Activated CD8-positive, alpha-beta T cell treated with anti-CD3 and anti-CD28 coated beads, Interleukin-2, amount 10 ng/mL, durations not matched to agents 7 days and 5 days (primary cell): ENCODE measurements around the gene HIF1AN. TPM values are rescaled to one million over a fixed set of nuclear protein-coding genes. Genes with fewer than 3 reads are reported as not detected.
A peak's percentile ranks its signal among the peaks of the same experiment; 100 is the strongest.
"Not testable (repeated sequence)": the region's sequence is repeated elsewhere in the genome, so short reads cannot be mapped to it uniquely, and the experiment has no call there.

Experiments used
- ATAC-seq: fragments of 150-1000 bp; cut with Tn5 transposase; one replicate; pipeline ENCODE4 v1.10.0; 2021; ENCODE audit warnings: moderate library complexity
- CTCF ChIA-PET: fragments of 350-600 bp; sonication (Branson Sonifier 250); formaldehyde crosslinking; loops from one replicate; lab custom pipeline; 2021; ENCODE audit warnings: antibody characterized with exemption; lab: Charles Lee
- POLR2A ChIA-PET: fragments of 350-600 bp; sonication (Branson Sonifier 250); formaldehyde crosslinking; loops from one replicate; lab custom pipeline; 2021; ENCODE audit warnings: antibody characterized with exemption; lab: Charles Lee
- DNase-seq: peaks from one replicate; pipeline ENCODE4 v3.0.0-alpha.2; 2020
- H3K27ac Mint-ChIP-seq: one replicate; pipeline ENCODE4 v1.8.0; 2021; ENCODE audit warnings: mild to moderate bottlenecking, mixed read lengths
- H3K27me3 Mint-ChIP-seq: one replicate; pipeline ENCODE4 v1.8.0; 2021; ENCODE audit warnings: low read depth, mixed read lengths
- H3K36me3 Mint-ChIP-seq: one replicate; pipeline ENCODE4 v1.8.0; 2021; ENCODE audit warnings: low read depth, mixed read lengths
- H3K4me1 Mint-ChIP-seq: one replicate; pipeline ENCODE4 v1.8.0; 2021; ENCODE audit warnings: low read depth, mixed read lengths
- H3K4me3 Mint-ChIP-seq: one replicate; pipeline ENCODE4 v1.8.0; 2021; ENCODE audit warnings: mild to moderate bottlenecking, mixed read lengths
- H3K9me3 Mint-ChIP-seq: one replicate; pipeline ENCODE4 v1.8.0; 2022; ENCODE audit warnings: mixed read lengths; ENCODE audit not compliant: insufficient read depth
- total RNA-seq, 2 experiments: library from RNA; stranded (reverse); gene quantifications; one replicate each; pipeline ENCODE4 v1.2.3, GENCODE V29; 2021

HIF1AN gene
- total RNA-seq, 2 experiments from 2014 or later = 46.5 to 48.1 TPM

DNA sequence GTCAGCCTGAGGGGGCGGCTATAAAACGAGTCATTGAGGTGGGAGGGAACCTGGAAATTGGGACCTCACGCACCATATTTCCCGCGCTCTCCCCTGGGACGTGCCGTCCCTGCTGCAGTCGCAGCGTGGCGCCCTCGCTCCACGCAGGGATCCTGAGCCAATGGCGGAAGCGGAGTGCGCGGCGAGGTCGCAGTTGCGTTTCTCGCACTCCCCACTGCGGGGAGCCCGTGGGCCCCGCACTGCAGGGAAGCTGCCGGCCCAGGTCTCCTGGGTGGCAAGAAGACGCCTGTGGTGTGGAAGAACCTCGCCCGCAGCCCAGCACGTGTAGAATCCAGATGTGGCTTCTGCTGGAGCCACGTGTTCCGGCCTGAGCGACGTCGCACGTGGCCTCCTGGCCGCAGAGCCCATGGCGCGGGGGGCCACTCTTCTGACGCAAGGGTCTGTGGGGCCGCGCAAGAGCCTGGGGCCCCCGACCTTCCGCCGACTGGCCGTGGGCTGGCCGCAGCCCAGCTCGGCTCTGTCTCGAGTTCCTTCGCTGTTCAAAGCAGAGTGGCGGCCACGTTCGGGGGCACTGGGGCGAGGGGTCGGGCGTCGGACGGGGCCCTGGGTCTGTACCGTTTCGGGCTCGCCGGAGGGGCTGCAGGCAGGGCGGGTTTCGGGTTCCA is 26.4 kb downstream of the HIF1AN start:
- ChIA-PET CTCF (interaction anchor here (0.6 to 4.5 kb wide), 16 partner anchors 11 to 326 kb away, joined by 3 to 38 read pairs (median 3); no protein-coding TSS in a partner anchor), POLR2A (interaction anchor here (0.5 to 1.4 kb wide), 2 partner anchors 181 to 970 kb away, joined by 3 to 5 read pairs; no protein-coding TSS in a partner anchor)
- peaks cover 9% of the 10 kb centered on the region for H3K36me3 Mint-ChIP-seq
- H3K4me3 Mint-ChIP-seq = no peak overlapping the region
- DNase-seq (peak; percentile 83), ATAC-seq (peak; percentile 95)
- no peak overlapping the region for H3K27ac Mint-ChIP-seq
- H3K4me1 Mint-ChIP-seq = peaks cover 23% of the 10 kb centered on the region
- no peaks in the 10 kb centered on the region for H3K9me3 Mint-ChIP-seq
- H3K27me3 Mint-ChIP-seq = peaks cover 27% of the 10 kb centered on the region

DNA sequence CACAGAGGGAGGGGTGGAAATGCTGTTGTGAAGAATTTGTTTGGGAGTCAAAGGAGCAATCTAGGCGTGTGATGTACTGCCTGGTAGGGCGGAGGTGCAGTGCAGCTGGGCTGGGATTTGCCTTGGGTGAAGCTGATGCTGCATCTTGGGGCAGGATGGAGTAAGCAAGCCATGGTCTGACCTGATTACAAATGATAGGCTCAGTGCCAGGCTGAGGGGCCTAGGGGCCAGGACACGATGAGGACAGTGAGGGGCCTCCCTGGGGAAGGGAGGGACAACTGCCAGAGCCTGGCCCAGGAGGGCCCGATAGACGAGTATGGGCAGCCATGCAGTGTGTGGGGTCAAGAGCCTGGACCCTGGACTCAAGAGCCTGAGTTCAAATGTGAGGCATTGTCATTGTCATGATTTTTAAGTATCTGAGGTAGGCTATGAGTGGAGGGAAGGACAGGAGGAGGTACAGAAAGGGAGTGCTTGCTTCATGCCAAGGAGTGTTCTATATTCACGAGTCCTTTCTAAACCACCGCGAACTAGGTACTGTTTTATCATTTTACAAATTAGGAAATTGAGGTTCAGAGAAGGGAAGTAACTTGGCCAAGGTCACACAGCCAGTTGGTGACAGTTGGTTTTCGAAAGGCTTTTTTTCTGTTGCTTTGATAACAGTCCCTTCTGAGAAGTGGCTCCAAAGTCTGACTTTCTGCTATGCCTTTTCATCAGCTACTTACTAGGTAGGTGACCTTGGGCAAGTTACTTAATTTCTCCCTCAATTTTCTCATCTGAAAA is 29.7 kb downstream of the HIF1AN start:
- no peak overlapping the region for H3K27ac Mint-ChIP-seq
- no peak overlapping the region for H3K4me3 Mint-ChIP-seq
- no peaks in the 10 kb centered on the region for H3K9me3 Mint-ChIP-seq
- CTCF ChIA-PET = no interaction called here
- peaks cover 9% of the 10 kb centered on the region for H3K36me3 Mint-ChIP-seq
- peaks cover 22% of the 10 kb centered on the region for H3K4me1 Mint-ChIP-seq
- POLR2A ChIA-PET = no interaction called here
- ATAC-seq (no peak), DNase-seq (no peak)
- H3K27me3 Mint-ChIP-seq = peaks cover 27% of the 10 kb centered on the region

DNA sequence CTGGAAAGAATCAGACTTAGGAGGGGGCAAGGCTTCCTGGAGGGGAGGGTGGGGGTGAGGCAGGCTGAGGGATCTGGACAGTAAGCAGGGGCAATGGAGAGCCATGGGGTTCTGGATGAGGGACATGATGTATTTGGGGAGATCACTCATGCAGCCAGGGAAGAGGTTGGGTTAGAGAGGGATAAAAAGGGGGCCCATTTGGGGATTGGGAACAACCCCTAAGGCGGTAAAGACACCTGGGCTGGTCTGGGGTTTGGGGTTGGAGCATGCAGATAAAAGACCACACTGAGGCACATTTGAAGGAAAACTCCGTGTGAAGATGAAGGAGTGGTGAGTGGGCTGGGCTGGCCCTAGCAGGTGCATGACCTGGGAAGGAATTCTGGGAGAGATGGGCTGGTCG is 30.8 kb downstream of the HIF1AN start:
- peaks cover 16% of the 10 kb centered on the region for H3K4me1 Mint-ChIP-seq
- no peak for DNase-seq
- no peak for ATAC-seq
- no peaks in the 10 kb centered on the region for H3K9me3 Mint-ChIP-seq
- no peak overlapping the region for H3K4me3 Mint-ChIP-seq
- peaks cover 27% of the 10 kb centered on the region for H3K27me3 Mint-ChIP-seq
- CTCF ChIA-PET = no interaction called here
- no peak overlapping the region for H3K27ac Mint-ChIP-seq
- POLR2A ChIA-PET = no interaction called here
- H3K36me3 Mint-ChIP-seq = peaks cover 3% of the 10 kb centered on the region

DNA sequence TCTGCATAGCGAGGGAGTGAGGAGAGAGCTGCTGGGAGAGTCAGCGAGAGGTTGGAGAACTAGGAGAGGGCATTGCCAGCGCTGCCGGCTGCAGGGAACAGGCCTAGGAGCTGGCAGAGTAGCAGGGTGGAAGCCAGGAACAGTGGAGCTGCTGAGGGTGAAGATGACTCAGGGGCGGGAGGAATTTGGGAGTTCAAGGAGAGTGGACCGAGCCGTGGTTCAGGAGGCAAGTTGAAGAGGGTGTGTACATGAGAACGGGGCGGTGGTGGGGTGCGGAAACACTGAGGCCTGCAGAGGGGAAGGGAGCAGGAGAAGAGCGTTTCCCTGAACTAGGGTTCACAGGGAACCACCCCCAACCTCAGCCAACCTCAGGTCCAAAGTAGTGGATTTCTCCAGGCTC is 31.5 kb downstream of the HIF1AN start:
- no peak for ATAC-seq
- POLR2A ChIA-PET = no interaction called here
- no peak overlapping the region for H3K27ac Mint-ChIP-seq
- CTCF ChIA-PET = interaction anchor here (1.4 kb wide), 1 partner anchor 176 kb away, joined by 3 read pairs; no protein-coding TSS in a partner anchor
- peaks cover 24% of the 10 kb centered on the region for H3K27me3 Mint-ChIP-seq
- no peaks in the 10 kb centered on the region for H3K9me3 Mint-ChIP-seq
- H3K4me3 Mint-ChIP-seq = no peak overlapping the region
- DNase-seq = no peak
- H3K4me1 Mint-ChIP-seq = peaks cover 10% of the 10 kb centered on the region
- H3K36me3 Mint-ChIP-seq = peaks cover 3% of the 10 kb centered on the region

- H3K36me3 Mint-ChIP-seq = peaks cover 2% of the 10 kb centered on the region
- CTCF ChIA-PET = interaction anchor here (1.4 kb wide), 1 partner anchor 176 kb away, joined by 3 read pairs; no protein-coding TSS in a partner anchor
- POLR2A ChIA-PET = no interaction called here
- ATAC-seq = no peak
- H3K9me3 Mint-ChIP-seq = no peaks in the 10 kb centered on the region
- no peak overlapping the region for H3K4me3 Mint-ChIP-seq
- peaks cover 8% of the 10 kb centered on the region for H3K4me1 Mint-ChIP-seq
- H3K27me3 Mint-ChIP-seq = peaks cover 25% of the 10 kb centered on the region
- no peak for DNase-seq
- H3K27ac Mint-ChIP-seq = no peak overlapping the region
These were observed 32.1 kb downstream of the HIF1AN start for GRCh38 chr10:100567826-100568225.

DNA sequence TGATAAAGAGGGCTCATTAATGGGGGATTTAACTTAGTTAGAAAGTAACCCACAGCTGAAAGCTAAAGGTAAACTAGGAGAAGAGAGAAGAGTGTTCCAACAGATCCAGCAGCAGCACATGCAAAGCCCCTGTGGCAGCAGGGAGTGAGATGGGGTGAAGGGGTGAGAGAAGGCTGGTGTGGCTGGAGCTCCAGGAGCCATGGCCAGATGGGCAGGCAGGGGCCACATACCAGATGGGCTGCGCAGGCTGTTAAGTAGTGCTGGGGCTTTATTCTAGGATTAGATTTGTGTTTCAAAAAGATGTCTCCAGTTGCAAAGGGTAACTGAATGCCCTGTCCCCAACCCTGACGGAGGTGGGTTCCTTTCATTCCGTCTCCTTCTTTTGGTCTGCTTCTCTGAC is 33.2 kb downstream of the HIF1AN start:
- H3K4me1 Mint-ChIP-seq = peaks cover 6% of the 10 kb centered on the region
- peaks cover 22% of the 10 kb centered on the region for H3K27me3 Mint-ChIP-seq
- POLR2A ChIA-PET = interaction anchor here (0.7 kb wide), 2 partner anchors 13 to 158 kb away, joined by 3 to 6 read pairs; no protein-coding TSS in a partner anchor
- ATAC-seq = no peak
- H3K4me3 Mint-ChIP-seq = no peak overlapping the region
- CTCF ChIA-PET = no interaction called here
- H3K27ac Mint-ChIP-seq = no peak overlapping the region
- DNase-seq = no peak
- H3K9me3 Mint-ChIP-seq = no peaks in the 10 kb centered on the region
- H3K36me3 Mint-ChIP-seq = no peaks in the 10 kb centered on the region

GRCh38 chr10:100569687-100570481 is 34.1 kb downstream of the HIF1AN start:
- POLR2A ChIA-PET = interaction anchor here (0.5 kb wide), 1 partner anchor 9 kb away, joined by 3 read pairs; no protein-coding TSS in a partner anchor
- CTCF ChIA-PET = interaction anchor here (0.9 to 1.5 kb wide), 5 partner anchors 9 to 174 kb away, joined by 3 to 4 read pairs (median 3); no protein-coding TSS in a partner anchor
- Mint-ChIP-seq H3K27me3 (peaks cover 14% of the 10 kb centered on the region), H3K27ac (no peak overlapping the region), H3K9me3 (no peaks in the 10 kb centered on the region), H3K4me3 (no peak overlapping the region), H3K4me1 (peaks cover 4% of the 10 kb centered on the region), H3K36me3 (no peaks in the 10 kb centered on the region)
- no peak for DNase-seq
- ATAC-seq = no peak

DNA sequence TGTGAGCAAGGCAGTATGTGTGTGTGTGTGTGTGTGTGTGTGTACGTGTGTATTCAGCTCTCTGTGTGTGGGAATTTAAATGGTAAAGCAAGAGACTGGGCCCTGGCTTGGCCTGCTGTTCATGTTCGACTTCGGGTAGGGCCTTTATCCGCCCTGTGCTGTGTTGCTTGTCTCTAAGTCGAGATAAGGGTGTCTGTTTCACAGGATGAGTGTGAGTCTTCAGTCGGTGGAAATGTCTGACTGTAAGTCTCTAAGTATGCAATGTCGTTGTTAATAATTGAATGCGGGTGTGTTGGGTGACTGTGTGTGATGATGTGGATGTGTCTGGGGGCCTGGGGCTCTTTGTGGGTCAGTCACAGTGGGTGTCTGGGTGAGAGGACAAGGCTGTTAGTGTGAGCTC is 34.8 kb downstream of the HIF1AN start:
- no peak for DNase-seq
- Mint-ChIP-seq H3K36me3 (no peaks in the 10 kb centered on the region), H3K9me3 (no peaks in the 10 kb centered on the region), H3K4me1 (peaks cover under 1% of the 10 kb centered on the region), H3K4me3 (no peak overlapping the region), H3K27ac (no peak overlapping the region), H3K27me3 (peaks cover 10% of the 10 kb centered on the region)
- no peak for ATAC-seq
- CTCF ChIA-PET = interaction anchor here (0.9 to 1.5 kb wide), 5 partner anchors 10 to 173 kb away, joined by 3 to 4 read pairs (median 3); no protein-coding TSS in a partner anchor
- POLR2A ChIA-PET = interaction anchor here (0.5 kb wide), 1 partner anchor 10 kb away, joined by 3 read pairs; no protein-coding TSS in a partner anchor

- Mint-ChIP-seq H3K9me3 (no peaks in the 10 kb centered on the region), H3K36me3 (no peaks in the 10 kb centered on the region), H3K27ac (no peak overlapping the region), H3K4me1 (no peaks in the 10 kb centered on the region), H3K27me3 (peaks cover 11% of the 10 kb centered on the region), H3K4me3 (no peak overlapping the region)
- DNase-seq = no peak
- no peak for ATAC-seq
- ChIA-PET POLR2A (no interaction called here), CTCF (no interaction called here)
These were observed 35.5 kb downstream of the HIF1AN start for GRCh38 chr10:100571084-100571856.

DNA sequence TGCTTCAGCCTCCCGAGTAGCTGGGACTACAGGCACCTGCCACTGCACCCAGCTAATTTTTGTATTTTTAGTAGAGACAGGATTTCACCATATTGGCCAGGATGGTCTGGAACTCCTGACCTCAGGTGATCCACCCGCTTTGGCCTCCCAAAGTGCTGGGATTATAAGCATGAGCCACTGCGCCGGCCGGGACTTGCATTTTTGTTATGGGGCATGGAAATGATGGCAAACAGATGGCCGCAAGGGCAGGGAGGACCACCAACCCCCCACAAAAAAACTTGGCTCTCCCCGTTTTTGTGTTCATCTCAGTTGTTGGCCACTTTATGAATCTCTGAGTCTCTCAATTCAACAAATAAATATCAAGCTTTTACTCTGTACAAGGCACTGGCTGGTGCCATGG is 39.4 kb downstream of the HIF1AN start:
- H3K9me3 Mint-ChIP-seq, ATAC-seq, H3K36me3 Mint-ChIP-seq, H3K27ac Mint-ChIP-seq, H3K4me1 Mint-ChIP-seq, DNase-seq, H3K4me3 Mint-ChIP-seq, CTCF ChIA-PET, POLR2A ChIA-PET: not testable (repeated sequence)
- peaks cover 23% of the 10 kb centered on the region for H3K27me3 Mint-ChIP-seq
